KOPT-K1 (cell line): ENCODE results near the gene ARID1B.

Experiments
- H3K27ac ChIP-seq: fragments of 200-600 bp; sonication (generic); 2 replicates; pipeline ENCODE4 v1.5.1; 2016; ENCODE audit warnings: antibody characterized with exemption, mild to moderate bottlenecking, low read depth, low read length; ENCODE audit not compliant: poor library complexity, severe bottlenecking
- H3K36me3 ChIP-seq: fragments of 200-600 bp; sonication (generic); 2 replicates; pipeline ENCODE4 v1.5.1; 2017; ENCODE audit warnings: antibody characterized with exemption, mild to moderate bottlenecking, low read length, moderate library complexity; ENCODE audit not compliant: insufficient read depth
- H3K9me3 ChIP-seq: fragments of 200-600 bp; sonication (generic); 2 replicates; pipeline ENCODE4 v1.5.1; 2017; ENCODE audit warnings: antibody characterized with exemption, low read length, mild to moderate bottlenecking; ENCODE audit not compliant: insufficient read depth, poor library complexity, severe bottlenecking

ARID1B gene

DNA sequence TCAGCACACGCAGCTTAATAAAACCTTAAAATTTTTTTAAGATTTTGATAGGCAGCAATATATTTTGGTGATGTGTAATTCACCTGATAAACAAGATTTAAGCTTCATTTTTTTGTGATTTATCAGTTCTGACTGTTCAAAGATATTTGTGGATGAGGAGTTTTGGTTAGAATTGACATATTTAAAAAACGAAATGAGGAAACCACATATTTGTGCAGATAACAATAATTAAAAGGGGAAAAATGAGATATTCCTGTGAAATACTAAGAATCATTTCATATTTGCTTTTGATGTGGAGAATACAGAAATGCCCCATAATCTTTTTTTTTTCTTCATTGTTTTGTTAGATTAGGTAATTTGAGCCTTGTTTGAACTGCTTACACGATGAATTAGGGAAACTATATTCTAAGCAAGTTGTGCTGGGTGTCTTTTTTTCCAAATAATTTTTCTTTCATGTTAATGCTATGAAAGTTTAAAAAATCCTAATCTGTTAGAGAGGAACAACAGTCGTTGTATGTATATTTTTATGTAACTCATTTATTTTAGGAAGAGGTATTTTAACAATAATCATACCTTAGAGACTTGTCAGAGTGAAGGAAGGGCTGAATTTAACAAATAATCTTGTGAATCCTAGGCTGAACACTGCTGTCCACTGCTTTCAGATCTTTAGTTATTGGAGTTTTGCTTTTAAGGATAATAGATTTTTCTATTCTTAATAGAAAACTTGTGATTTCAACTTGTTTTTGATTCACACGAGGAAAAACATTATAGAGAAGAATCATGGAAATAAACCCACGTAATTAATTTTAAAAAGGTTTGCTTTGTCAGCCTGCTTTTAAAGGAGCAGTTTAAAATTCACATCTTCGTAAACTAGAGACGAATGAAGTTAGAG lies 4.0 kb downstream of the ARID1B start:
- H3K9me3 ChIP-seq: no peaks in the 10 kb centered on the region
- peaks cover 14% of the 10 kb centered on the region for H3K36me3 ChIP-seq
- H3K27ac ChIP-seq: peak overlapping the region; percentile 18

DNA sequence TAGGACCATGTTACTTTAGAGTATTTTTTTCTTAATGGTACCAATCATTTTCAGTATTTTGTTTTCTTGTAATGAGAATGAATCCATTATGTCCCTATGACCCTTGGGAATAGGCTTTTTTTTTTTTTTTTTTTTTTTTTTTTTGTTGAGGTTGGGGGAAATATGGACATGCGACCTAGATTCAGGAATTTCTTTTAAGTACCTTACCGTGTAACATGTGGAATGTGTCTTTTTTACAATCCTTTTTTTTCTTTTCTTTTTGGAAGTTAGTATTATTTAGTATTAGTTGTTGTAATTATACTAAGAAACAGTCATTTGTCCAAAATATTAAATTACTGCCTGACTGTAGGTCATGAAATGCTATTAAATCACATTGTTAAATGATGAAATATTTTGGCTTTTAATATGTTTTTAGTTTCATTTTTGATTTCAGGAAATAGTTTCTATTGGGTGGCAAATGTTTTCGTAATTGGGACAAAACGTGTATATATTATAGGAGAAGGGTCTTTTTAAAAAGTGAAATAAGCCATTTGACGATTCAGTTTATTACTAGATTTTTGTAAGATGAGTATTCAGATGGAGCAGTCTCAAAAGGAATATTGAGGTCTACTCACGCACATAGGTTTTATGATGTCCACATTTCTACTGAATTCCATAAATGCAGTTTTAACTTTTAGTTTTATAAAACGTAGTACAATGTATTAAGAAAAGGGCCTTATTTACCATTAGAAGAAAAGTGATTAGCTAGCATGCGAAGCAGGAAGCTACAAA lies 4.9 kb downstream of the ARID1B start:
- H3K27ac ChIP-seq: peak overlapping the region; percentile 18
- peaks cover 19% of the 10 kb centered on the region for H3K36me3 ChIP-seq
- H3K9me3 ChIP-seq: no peaks in the 10 kb centered on the region

DNA sequence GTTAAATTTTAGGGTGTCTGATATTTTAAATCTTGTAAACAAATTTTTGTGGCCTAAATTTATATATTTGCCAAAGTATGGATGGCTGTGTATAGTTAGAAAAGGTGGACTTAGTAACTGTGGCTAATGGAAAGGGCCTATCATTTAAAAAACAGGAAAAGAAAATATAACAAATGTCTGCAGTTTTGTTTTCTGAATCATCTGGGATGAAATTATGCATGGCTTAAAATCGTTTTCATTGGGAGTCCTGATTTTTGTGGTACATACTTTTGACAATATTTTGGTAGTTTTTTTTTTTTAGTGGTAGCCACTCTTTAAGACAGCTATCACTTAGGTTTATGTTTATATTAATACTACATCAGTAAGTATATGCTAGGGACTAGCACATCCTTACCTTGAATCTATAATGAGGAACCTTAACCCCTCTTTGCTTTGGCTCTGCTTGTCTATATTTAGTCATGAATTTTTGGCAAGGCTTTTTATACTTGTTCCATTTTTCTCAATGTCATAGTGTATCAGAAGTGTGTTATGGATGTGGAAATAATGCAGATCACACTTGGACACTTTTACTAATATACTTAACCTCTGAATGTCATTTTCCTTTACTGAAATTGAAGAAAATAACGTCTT lies 5.6 kb downstream of the ARID1B start:
- no peaks in the 10 kb centered on the region for H3K9me3 ChIP-seq
- H3K36me3 ChIP-seq: peaks cover 19% of the 10 kb centered on the region
- H3K27ac ChIP-seq: peak overlapping the region; percentile 18

DNA sequence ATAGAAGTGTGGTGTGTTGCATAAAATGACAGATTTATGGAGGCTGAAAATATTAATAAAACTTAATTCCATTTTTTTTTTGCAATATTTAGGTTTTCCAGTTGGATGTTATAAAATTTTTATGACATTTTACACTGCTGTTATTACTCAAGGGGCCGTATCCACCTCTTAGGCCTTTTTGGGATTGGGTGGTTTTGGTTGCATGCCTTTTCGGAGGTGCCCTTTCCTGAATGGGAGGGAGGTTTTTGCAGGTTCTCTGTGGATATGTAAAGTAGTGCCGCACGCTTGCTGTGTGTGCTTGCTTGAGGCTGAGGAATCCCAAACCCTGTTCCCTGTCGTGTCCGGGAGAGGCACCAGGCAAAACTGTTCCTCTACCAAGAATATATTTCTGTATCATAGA lies 6.8 kb downstream of the ARID1B start:
- no peak overlapping the region for H3K27ac ChIP-seq
- peaks cover 19% of the 10 kb centered on the region for H3K36me3 ChIP-seq
- no peaks in the 10 kb centered on the region for H3K9me3 ChIP-seq

DNA sequence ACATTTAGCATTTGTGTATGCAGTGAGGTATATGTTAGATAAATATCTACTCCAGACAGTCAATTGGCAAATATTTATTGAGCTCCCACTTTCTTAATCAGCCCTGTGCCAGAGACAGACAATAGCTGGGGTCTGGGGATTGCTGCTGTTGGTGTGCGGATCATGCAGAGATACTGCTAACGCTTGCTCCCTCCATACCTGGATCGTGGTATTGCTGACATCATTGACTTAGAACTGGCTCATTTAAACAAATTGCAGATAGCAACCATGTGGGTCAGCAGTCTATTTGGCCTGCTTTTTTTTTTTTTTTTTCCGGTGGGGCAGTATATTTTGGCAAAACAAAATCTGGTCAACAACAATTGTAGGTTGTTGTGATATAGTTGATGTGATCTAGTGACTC lies 9.5 kb downstream of the ARID1B start:
- H3K36me3 ChIP-seq: peaks cover 19% of the 10 kb centered on the region
- no peak overlapping the region for H3K27ac ChIP-seq
- H3K9me3 ChIP-seq: no peaks in the 10 kb centered on the region

DNA sequence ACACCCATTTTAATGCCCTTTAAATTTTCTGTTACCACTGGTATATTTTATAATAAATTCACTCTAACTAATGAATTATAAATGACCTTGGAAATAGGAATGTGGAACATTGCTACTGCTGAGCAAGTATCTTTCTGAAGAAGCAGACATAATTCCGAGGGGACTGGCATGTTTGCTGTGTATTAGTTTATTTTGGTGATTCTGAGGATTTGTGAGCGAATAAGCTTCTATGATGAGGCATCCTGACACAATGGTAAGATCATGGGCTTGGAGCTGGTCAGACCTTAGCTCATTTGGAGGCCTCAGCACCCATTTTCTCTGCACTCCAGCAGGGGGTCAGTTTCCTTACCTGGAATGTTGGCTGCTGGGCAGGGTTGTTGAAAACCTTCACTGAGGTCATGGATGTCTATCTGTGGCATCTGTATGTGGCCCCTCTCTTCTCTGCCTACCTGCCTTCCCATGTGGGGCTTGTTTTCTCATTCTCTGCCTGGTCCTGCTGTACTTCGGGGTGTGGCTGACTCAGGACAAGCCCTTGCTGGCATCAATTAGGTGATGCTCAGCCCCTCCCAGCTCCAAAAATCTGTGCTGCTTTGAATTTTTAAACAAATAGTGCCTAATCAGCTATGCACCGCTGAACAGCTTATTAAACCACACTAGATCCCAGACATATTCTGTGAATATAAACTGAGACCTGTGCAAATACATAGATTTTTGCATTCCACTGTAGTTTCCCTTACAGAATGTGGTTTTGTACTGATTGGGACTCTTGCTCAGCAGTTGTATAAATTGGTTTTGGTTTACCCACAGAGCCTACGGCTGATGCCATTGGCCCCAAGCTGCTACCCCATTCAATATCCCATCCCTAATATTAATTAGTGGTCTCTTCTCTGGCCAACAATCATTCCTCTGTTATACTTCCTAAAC lies 10.7 kb downstream of the ARID1B start:
- no peak overlapping the region for H3K27ac ChIP-seq
- H3K9me3 ChIP-seq: no peaks in the 10 kb centered on the region
- H3K36me3 ChIP-seq: peaks cover 19% of the 10 kb centered on the region

DNA sequence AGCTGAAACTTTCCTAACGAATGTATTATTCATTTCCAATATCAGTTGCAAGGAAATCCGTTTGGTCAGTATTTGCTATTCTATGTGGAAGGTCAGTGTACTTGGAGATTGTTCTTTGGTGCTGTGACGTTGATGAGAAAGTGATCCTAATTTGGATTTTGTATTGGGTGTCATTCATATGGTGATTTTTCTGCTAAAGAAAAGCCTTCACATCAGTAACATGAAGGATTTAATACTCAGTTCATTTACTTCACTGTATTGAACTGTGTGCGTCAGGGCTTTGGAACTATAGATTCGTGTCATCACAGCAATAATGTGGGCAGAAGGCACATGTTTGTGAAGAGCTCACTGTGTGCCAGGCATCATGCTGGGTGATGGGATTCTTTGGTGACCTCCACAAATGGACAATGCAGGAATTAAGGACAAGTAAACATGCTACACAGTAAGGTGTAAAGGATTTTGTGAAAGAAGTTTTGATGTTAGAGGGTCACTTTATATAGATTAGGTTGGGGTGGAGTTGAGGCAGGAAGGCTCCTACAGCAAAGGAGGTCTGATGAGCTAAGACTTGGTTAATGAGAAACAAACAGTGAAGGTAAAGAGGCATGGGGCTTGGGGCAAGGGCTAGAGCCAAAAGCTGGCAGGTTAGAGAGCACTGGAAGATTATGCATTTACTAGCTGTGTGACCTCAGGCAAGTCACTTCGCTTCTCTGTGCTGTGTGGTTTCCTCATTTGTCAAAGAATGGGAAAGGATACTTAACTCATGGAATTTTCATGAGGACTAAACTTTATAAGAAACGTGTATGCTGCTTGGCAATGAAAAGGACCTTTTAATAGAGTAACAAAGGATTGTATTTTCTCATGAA lies 12.1 kb downstream of the ARID1B start:
- Histone ChIP-seq H3K36me3 (peaks cover 19% of the 10 kb centered on the region), H3K27ac (no peak overlapping the region), H3K9me3 (no peaks in the 10 kb centered on the region)

DNA sequence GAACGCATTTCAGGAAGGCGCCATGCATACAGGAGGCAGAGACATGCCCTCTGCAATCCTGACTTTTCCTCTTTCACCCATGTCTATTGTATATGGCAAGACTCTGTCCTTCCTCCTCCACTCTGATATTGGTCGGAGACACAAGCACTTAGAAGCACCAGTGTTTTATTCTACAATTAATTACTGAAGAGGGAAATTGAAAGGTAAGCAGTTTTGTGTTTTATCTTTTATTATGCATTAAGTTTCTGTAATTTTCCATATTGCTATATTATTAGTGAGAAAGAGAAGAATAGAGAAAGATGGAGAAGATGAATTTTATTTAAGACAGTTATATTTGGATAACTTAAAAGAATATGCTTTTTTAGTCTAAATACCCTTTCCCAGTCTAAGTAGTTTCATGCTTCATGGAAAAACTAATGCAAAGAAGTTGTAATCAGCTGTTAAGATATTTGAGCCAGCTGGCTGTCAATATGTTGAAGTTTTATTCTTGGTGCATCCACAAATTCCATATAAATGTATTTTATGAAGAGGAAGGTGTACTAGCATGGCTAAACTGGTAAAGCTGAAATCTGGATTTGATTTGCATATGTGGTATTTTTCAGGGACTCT lies 13.6 kb downstream of the ARID1B start:
- Histone ChIP-seq H3K36me3 (peaks cover 7% of the 10 kb centered on the region), H3K27ac (no peak overlapping the region), H3K9me3 (no peaks in the 10 kb centered on the region)

DNA sequence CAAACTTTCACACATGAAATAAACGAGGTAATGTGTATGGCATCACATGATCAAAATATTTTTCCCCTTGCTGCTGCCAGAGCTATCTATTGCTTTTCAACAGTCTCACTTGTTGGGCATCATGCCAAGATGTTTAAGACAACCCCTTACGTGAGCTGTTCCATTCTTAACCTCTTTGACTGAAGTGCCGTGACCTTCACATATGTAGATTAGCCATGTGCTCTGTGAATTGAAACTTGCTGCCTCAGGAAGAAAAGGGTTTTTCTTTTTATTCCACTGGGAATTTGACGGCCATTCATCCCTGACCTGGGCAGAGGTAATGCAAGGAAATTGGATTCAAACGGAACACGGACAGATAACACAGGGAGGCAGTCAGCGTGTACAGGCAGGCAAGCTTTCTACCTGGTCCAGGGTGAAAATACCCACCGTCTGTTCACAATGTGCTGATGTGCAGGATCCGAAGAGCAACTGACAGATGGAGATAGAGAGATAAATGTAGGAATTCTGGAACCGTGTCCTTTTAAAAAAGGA lies 14.2 kb downstream of the ARID1B start:
- no peak overlapping the region for H3K27ac ChIP-seq
- no peaks in the 10 kb centered on the region for H3K9me3 ChIP-seq
- H3K36me3 ChIP-seq: peaks cover 5% of the 10 kb centered on the region

DNA sequence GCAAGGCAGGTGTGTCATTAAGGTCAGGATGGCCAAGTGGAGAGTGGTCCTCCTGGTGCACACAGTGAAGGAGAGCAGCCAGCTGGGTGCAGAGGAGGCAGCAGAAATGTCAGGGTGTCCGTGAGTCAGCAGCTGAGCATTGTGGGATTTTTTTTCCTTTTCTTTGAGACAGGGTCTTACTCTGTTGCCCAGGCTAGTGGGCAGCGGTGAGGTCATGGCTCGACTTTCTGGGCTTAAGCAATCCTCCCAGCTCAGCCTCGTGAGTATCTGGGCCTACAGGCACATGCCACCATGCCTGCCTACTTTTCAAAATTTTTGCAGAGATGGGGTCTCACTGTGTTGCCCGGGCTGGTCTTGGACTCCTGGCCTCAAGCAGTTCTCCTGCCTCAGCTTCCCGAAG lies 16.0 kb downstream of the ARID1B start:
- H3K36me3 ChIP-seq: peaks cover 4% of the 10 kb centered on the region; the same call in 1 of the 2 replicates
- H3K9me3 ChIP-seq: no peaks in the 10 kb centered on the region
- no peak overlapping the region for H3K27ac ChIP-seq

DNA sequence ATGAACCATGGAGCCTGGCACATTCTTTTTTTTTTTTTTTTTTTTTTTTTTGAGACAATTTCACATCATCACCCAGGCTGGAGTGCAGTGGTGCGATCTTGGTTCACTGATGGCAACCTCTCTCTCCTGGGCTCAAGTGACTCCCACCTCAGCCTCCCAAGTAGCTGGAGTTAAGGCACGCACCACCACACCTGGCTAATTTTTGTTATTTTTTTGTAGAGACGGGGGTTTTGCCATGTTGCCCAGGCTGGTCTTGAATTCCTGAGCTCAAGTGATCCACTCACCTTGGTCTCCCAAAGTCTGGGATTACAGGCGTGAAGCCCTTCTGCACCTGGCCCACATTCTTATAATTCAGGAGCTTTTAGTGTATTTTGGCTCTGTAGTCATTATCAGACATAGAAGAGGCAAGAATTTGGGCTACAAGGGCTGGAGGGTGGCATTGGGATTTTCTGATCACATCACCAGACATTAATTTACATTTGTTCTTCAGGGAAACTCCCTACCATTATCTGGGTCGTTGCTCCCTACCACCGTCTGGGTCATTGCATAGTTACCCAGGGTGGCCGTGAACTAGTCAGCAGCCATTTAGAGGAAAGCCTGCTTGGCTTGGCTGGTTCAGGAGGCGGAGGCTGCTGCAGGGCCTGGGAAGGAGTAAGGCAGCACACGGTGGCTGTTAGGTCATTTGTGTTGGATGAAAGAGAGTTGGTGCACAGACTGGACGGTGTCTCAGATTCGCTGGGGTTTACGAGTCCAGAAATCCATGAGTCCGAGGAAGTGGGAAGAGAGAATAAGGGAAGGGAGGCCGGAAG lies 17.6 kb downstream of the ARID1B start:
- Histone ChIP-seq H3K9me3 (no peaks in the 10 kb centered on the region), H3K36me3 (peaks cover 10% of the 10 kb centered on the region), H3K27ac (no peak overlapping the region)

DNA sequence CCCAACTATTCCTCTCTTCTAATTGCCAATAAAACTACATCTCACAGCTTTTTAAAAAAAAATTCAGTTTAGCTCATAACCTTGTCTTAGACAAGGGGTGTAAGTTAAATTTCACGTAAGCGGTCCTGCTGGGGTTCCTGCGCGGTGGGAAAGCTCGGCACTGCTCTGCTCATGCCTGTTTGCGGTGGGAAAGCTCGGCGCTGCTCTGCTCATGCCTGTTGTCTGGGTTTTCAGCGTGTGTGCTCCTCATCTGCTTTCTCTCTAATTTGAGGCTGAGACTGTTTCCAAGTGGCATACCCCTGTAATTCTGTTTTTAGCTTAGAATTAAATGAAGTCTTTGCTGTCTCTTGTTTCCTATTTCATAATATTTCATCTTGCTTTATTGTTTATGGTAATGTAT lies 18.6 kb downstream of the ARID1B start:
- no peak overlapping the region for H3K27ac ChIP-seq
- H3K36me3 ChIP-seq: peaks cover 13% of the 10 kb centered on the region
- H3K9me3 ChIP-seq: no peaks in the 10 kb centered on the region
